Liver (tissue), 9 donors: Measurements from ENCODE around the gene NUB1. TPM values are rescaled to one million over a fixed set of nuclear protein-coding genes. Genes with fewer than 3 reads are reported as not detected.

Experiments
- DNase-seq: peaks from one replicate; pipeline ENCODE4 v3.0.0-alpha.2; 2017; ENCODE audit warnings: low spot score
- H3K27ac ChIP-seq, 2 donors: one replicate each; pipeline ENCODE4 v1.7.0; 2013; ENCODE audit warnings: inconsistent platforms in 2 of 2, low read length in 2 of 2, control low read depth in 1 of 2, low read depth in 1 of 2, mild to moderate bottlenecking in 1 of 2
- H3K27me3 ChIP-seq, 4 donors: one replicate each; pipeline versions ENCODE4 v1.6.1 to v1.7.0; 2013; ENCODE audit warnings: low read length in 3 of 4, inconsistent platforms in 1 of 4, mild to moderate bottlenecking in 1 of 4, moderate library complexity in 1 of 4; ENCODE audit not compliant: control insufficient read depth in 4 of 4, insufficient read depth in 4 of 4
- H3K36me3 ChIP-seq, 4 donors: one replicate each; pipeline versions ENCODE4 v1.6.1 to v1.7.0; 2013; ENCODE audit warnings: low read length in 3 of 4, mild to moderate bottlenecking in 3 of 4, low read depth in 1 of 4, moderate library complexity in 1 of 4; ENCODE audit not compliant: control insufficient read depth in 4 of 4, insufficient read depth in 3 of 4
- H3K4me1 ChIP-seq, 4 donors: one replicate each; pipeline versions ENCODE4 v1.6.1 to v1.7.0; 2013; ENCODE audit warnings: low read length in 3 of 4, mild to moderate bottlenecking in 3 of 4, moderate library complexity in 1 of 4; ENCODE audit not compliant: control insufficient read depth in 4 of 4, insufficient read depth in 4 of 4
- H3K4me3 ChIP-seq, 3 donors: one replicate each; pipeline versions ENCODE4 v1.6.1 to v1.7.0; 2013; ENCODE audit warnings: low read length in 3 of 3, control low read depth in 1 of 3, low read depth in 1 of 3, mild to moderate bottlenecking in 1 of 3
- H3K9ac ChIP-seq, 2 donors: one replicate each; pipeline ENCODE4 v1.7.0; 2013; ENCODE audit warnings: low read length in 2 of 2, mild to moderate bottlenecking in 2 of 2, moderate library complexity in 2 of 2, control low read depth in 1 of 2, low read depth in 1 of 2
- H3K9me3 ChIP-seq, 4 donors: one replicate each; pipeline versions ENCODE4 v1.6.1 to v1.7.0; 2013; ENCODE audit warnings: low read length in 3 of 4; ENCODE audit not compliant: control insufficient read depth in 4 of 4
- ATF3 ChIP-seq: IDR thresholded peaks from 2 replicates; pipeline ENCODE4 v1.6.1; 2016; ENCODE audit warnings: antibody characterized with exemption
- CTCF ChIP-seq: fragments of 150-350 bp; IDR thresholded peaks from 2 replicates; pipeline ENCODE4 v1.5.1; 2017; ENCODE audit warnings: improper control_type of control experiment, low read depth, low read length; ENCODE audit not compliant: missing input control
- EGR1 ChIP-seq, 2 donors: IDR thresholded peaks; 2 replicates each; pipeline ENCODE4 v1.6.1; 2016 to 2018; ENCODE audit warnings: antibody characterized with exemption in 2 of 2, low read depth in 2 of 2
- FOXA2 ChIP-seq: IDR thresholded peaks from 2 replicates; pipeline ENCODE4 v1.6.1; 2016; ENCODE audit warnings: antibody characterized with exemption
- HNF4A ChIP-seq, 2 donors: conservative IDR thresholded peaks; 2 replicates each; pipeline ENCODE4 v1.6.1; 2016; ENCODE audit warnings: antibody characterized with exemption in 2 of 2, mild to moderate bottlenecking in 2 of 2
- HNF4G ChIP-seq: IDR thresholded peaks from 2 replicates; pipeline ENCODE4 v1.6.1; 2016; ENCODE audit warnings: antibody characterized with exemption
- NR2F2 ChIP-seq: IDR thresholded peaks from 2 replicates; pipeline ENCODE4 v1.6.1; 2016; ENCODE audit warnings: antibody characterized with exemption
- SP1 ChIP-seq: IDR thresholded peaks from 2 replicates; pipeline ENCODE4 v1.6.1; 2018; ENCODE audit warnings: antibody characterized with exemption, mild to moderate bottlenecking
- TAF1 ChIP-seq: conservative IDR thresholded peaks from 2 replicates; pipeline ENCODE4 v1.6.1; 2016; ENCODE audit warnings: antibody characterized with exemption, mild to moderate bottlenecking
- YY1 ChIP-seq: IDR thresholded peaks from 2 replicates; pipeline ENCODE4 v1.6.1; 2016; ENCODE audit warnings: antibody characterized with exemption, mild to moderate bottlenecking
- ZBTB33 ChIP-seq: IDR thresholded peaks from 2 replicates; pipeline ENCODE4 v1.6.1; 2016; ENCODE audit warnings: antibody characterized with exemption
- WGBS: extraction: QIAGEN DNeasy Blood & Tissue Kit; methylation state at CpG from one replicate; pipeline ENCODE4 v1.1.7; 2013; 5-methylcytosine and 5-hydroxymethylcytosine counted together
- polyA plus RNA-seq, 2 donors: library from polyadenylated mRNA; stranded (reverse) in 1 of 2; unstranded in 1 of 2; fragments of 200-250 nt in 1 of 2; fragments of >200 nt in 1 of 2; fragmentation: Nextera tagmentation in 1 of 2; extraction: Ambion mirVana in 1 of 2; gene quantifications; one replicate each; pipeline versions ENCODE4 v1.2.1 to v1.2.3, GENCODE V29; 2013 to 2015
- total RNA-seq, 2 donors: library from RNA; depleted of rRNA; stranded (reverse); fragments of >200 nt; gene quantifications; one replicate each; pipeline ENCODE4 v1.2.3, GENCODE V29; 2014
- donor health status: healthy.
- donor health status: healthy.
- donor health status: healthy.
- donor health status: healthy.
- donor health status: healthy.

Gene NUB1
- total and polyA plus RNA-seq, 4 donors = 14.0 to 27.9 (median 18.8) TPM

- Histone ChIP-seq H3K36me3 (no peaks in the 10 kb centered on the region), H3K27ac (no peak overlapping the region), H3K4me1 (peaks cover 1 to 4% (median 2%) of the 10 kb centered on the region in 4 donors), H3K9ac (no peak overlapping the region), H3K27me3 (no peaks in the 10 kb centered on the region), H3K9me3 (no peaks in the 10 kb centered on the region), H3K4me3 (no peak overlapping the region)
- no peak for TF ChIP-seq FOXA2
- TF ChIP-seq NR2F2 = no peak
- no peak for TF ChIP-seq CTCF
- TF ChIP-seq EGR1 (IDR thresholded peaks at IDR 0.05; ENCODE audit: low read depth in 2 of 2) = no peak
- TF ChIP-seq TAF1 = no peak
- TF ChIP-seq ZBTB33 = no peak
- no peak for TF ChIP-seq HNF4A (conservative IDR thresholded peaks at IDR 0.05)
- TF ChIP-seq YY1 = no peak
- TF ChIP-seq SP1 = no peak
- WGBS = 93% methylated on average over 19 of the region's 19 CpGs
- no peak for DNase-seq
Measured at GRCh38 chr7:151398446-151399304, 57.1 kb downstream of the NUB1 start.

GRCh38 chr7:151399305-151399601 is 57.6 kb downstream of the NUB1 start:
- WGBS = 95% methylated on average over 7 of the region's 7 CpGs
- Histone ChIP-seq H3K4me3 (no peak overlapping the region), H3K9me3 (no peaks in the 10 kb centered on the region), H3K36me3 (no peaks in the 10 kb centered on the region), H3K27me3 (no peaks in the 10 kb centered on the region), H3K4me1 (peaks cover 5 to 10% (median 7%) of the 10 kb centered on the region in 4 donors), H3K9ac (no peak overlapping the region), H3K27ac (no peak overlapping the region)
- no peak for DNase-seq
- no peak for TF ChIP-seq CTCF
- TF ChIP-seq HNF4A (conservative IDR thresholded peaks at IDR 0.05) = no peak
- no peak for TF ChIP-seq ATF3
- no peak for TF ChIP-seq HNF4G
- no peak for TF ChIP-seq YY1
- TF ChIP-seq EGR1 (IDR thresholded peaks at IDR 0.05; ENCODE audit: low read depth in 2 of 2) = no peak
- no peak for TF ChIP-seq ZBTB33
